Left lung (tissue), 10 donors: ENCODE measurements around the gene NMNAT3. TPM values are rescaled to one million over a fixed set of nuclear protein-coding genes. Genes with fewer than 3 reads are reported as not detected.
A peak's percentile ranks its signal among the peaks of the same experiment; 100 is the strongest.

Experiments used
- ATAC-seq: fragments of 200-7000 bp; cut with Tn5 transposase; one replicate; pipeline ENCODE4 v1.9.1; 2020; ENCODE audit warnings: moderate library complexity
- DNase-seq, 4 donors: peaks; one replicate each; pipeline ENCODE4 v3.0.0-alpha.2; 2013 to 2020
- H3K27ac ChIP-seq, 2 donors: fragments of 200-600 bp; sonication (generic) in 1 of 2; one replicate each; pipeline versions ENCODE4 v1.5.0 to v1.8.0; 2020 to 2021
- H3K27me3 ChIP-seq, 2 donors: fragments of 200-600 bp; sonication (generic) in 1 of 2; one replicate each; pipeline versions ENCODE4 v1.5.0 to v1.8.0; 2020 to 2021
- H3K36me3 ChIP-seq, 2 donors: fragments of 200-600 bp; sonication (generic) in 1 of 2; one replicate each; pipeline versions ENCODE4 v1.5.0 to v1.8.0; 2020 to 2021
- H3K4me1 ChIP-seq, 2 donors: fragments of 200-600 bp; one replicate each; pipeline ENCODE4 v1.8.0; 2021
- H3K4me3 ChIP-seq, 2 donors: fragments of 200-600 bp; sonication (generic) in 1 of 2; one replicate each; pipeline versions ENCODE4 v1.5.0 to v1.8.0; 2020 to 2021; ENCODE audit warnings: mild to moderate bottlenecking in 1 of 2
- H3K9me3 ChIP-seq, 2 donors: fragments of 200-600 bp; sonication (generic) in 1 of 2; one replicate each; pipeline versions ENCODE4 v1.5.0 to v1.8.0; 2020 to 2021
- intact Hi-C, 2 donors: fragments of 100-400 bp; cut with DNase I; formaldehyde crosslinking; loops; one replicate each; pipeline versions ENCODE4 v1.11.2 to v1.14.2; 2022
- polyA plus RNA-seq, 6 donors: library from polyadenylated mRNA; unstranded; fragments of 120-200 nt; gene quantifications; one replicate each; pipeline ENCODE4 v1.2.1, GENCODE V29; 2013; ENCODE audit not compliant: insufficient read length in 6 of 6
- total RNA-seq, 2 donors: library from RNA; stranded (reverse); fragmentation: NEBNext Ultra II Directional; extraction: Animal tissue kit (Norgen Biotek cat#: 25700); gene quantifications; one replicate each; pipeline ENCODE4 v1.2.1, GENCODE V29; 2021
- TF ChIP-seq, protein P1 (sequence below), 2 donors: fragments of 200-600 bp; sonication (generic) in 1 of 2; IDR thresholded peaks; one replicate each; pipeline versions ENCODE4 v1.5.0 to v1.8.0; 2021; ENCODE audit warnings: antibody characterized with exemption in 2 of 2
- donor health status: DM: no; HTN: yes; CAD: no.
- donor health status: DM: no; HTN: no; CAD: no.

NMNAT3 gene
- total and polyA plus RNA-seq, 8 donors, result 3.2 to 8.0 (median 6.0) TPM

DNA sequence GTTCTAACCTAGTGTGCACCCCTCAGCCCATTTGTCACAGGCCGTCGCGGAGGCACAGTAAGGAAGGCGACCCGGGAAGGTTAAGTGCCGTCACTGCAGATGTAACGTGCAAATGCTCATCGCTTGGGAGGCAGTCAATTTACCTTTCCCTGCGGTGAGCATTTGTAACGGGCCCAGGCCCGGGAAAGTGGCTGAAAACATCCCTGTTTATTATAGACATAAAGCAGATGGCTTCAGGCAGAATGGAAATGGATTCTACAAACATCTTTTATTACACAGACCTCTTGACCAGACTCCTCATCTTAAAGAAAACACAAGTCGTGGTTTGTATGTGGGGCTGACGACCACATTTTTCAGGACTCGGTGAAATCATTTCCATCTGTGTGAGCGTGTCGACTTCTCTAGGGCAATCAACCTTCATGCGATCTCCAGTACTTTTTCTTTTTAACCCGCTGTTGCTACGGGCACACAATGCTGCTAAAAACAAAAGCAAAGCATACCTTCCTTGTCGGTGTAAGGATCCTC is 43.6 kb downstream of the NMNAT3 start:
- H3K9me3 ChIP-seq, result no peaks in the 10 kb centered on the region
- H3K36me3 ChIP-seq, result no peaks in the 10 kb centered on the region
- H3K27me3 ChIP-seq, result no peaks in the 10 kb centered on the region
- H3K27ac ChIP-seq, result no peak overlapping the region
- H3K4me3 ChIP-seq, result no peak overlapping the region
- TF ChIP-seq, protein P1, sequence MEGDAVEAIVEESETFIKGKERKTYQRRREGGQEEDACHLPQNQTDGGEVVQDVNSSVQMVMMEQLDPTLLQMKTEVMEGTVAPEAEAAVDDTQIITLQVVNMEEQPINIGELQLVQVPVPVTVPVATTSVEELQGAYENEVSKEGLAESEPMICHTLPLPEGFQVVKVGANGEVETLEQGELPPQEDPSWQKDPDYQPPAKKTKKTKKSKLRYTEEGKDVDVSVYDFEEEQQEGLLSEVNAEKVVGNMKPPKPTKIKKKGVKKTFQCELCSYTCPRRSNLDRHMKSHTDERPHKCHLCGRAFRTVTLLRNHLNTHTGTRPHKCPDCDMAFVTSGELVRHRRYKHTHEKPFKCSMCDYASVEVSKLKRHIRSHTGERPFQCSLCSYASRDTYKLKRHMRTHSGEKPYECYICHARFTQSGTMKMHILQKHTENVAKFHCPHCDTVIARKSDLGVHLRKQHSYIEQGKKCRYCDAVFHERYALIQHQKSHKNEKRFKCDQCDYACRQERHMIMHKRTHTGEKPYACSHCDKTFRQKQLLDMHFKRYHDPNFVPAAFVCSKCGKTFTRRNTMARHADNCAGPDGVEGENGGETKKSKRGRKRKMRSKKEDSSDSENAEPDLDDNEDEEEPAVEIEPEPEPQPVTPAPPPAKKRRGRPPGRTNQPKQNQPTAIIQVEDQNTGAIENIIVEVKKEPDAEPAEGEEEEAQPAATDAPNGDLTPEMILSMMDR (IDR thresholded peaks at IDR 0.05), result no peak
- intact Hi-C loops, result no loop called here
- H3K4me1 ChIP-seq, result no peaks in the 10 kb centered on the region
- ATAC-seq (no peak), DNase-seq (peak in 1 of 4 donors; percentile 49)

DNA sequence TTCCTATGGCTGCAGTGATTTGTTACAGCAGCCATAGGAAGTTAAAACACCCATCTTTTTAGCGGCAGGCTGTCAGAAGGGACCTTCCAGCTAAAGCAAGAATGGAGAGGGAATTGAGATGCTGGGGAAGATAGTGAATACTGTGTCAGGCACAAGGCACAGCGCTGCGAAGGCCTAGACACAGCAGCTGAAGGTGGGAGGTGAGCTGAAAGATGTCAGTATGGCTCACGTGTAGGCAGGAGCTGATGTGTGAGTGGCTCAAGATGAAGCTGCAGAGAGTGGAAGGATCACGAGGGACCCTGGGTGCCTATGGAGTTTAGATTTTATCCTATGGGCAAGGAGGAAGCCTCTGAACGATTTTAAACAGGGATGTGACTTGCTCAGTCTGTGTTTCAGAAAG is 44.3 kb downstream of the NMNAT3 start:
- no peak for DNase-seq
- ATAC-seq, result no peak

DNA sequence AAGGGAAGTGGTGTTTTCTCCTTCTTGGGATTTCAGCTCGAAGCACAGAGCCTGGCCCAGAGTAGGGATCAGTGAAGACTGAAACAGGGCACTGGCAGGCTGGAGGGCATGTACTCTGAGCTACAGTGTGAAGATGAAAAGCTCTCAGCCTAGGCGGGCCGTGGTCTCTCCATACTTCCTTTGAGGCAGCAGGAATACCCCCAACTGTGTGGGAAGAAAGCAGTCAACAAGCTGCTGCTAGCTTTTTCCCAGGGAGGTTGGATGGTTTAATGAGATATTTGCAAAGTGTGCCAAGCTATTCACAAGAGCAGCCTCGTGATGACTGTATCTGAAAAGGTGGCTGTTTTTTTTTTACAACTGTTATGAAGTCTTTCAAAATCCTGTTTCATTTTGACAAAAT is 47.2 kb downstream of the NMNAT3 start:
- ATAC-seq (no peak), DNase-seq (no peak)
- TF ChIP-seq, protein P1 (IDR thresholded peaks at IDR 0.05), result no peak
- no peak overlapping the region for H3K27ac ChIP-seq
- H3K4me3 ChIP-seq, result no peak overlapping the region
- intact Hi-C loops, result no loop called here
- no peaks in the 10 kb centered on the region for H3K36me3 ChIP-seq
- no peaks in the 10 kb centered on the region for H3K9me3 ChIP-seq
- H3K27me3 ChIP-seq, result no peaks in the 10 kb centered on the region
- H3K4me1 ChIP-seq, result no peaks in the 10 kb centered on the region

More for the DNA sequence above, 44.3 kb downstream of the NMNAT3 start:
- H3K27me3 ChIP-seq, result no peaks in the 10 kb centered on the region
- TF ChIP-seq, protein P1 (IDR thresholded peaks at IDR 0.05), result no peak
- H3K9me3 ChIP-seq, result no peaks in the 10 kb centered on the region
- no peak overlapping the region for H3K27ac ChIP-seq
- H3K4me3 ChIP-seq, result no peak overlapping the region
- H3K36me3 ChIP-seq, result no peaks in the 10 kb centered on the region
- intact Hi-C loops, result no loop called here
- no peaks in the 10 kb centered on the region for H3K4me1 ChIP-seq

DNA sequence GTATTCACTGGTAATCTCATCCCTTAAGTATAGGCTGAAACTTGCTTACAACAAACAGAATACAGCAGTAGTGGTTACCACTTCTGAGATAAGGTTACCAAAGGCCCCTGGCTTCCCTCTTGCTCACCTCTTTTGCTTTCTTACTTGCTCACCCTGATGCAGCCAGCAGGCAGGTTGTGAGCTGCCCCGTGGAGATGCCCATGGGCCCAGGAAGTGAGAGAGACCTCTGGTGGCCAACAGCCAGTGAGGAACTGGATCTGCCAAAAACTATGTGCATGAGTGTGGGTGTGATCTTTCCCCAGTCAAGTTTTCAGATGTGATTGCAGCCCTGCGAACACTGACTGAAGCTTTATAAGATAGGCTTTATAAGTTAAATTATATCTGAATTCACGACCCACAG is 48.7 kb downstream of the NMNAT3 start:
- H3K4me3 ChIP-seq, result no peak overlapping the region
- H3K9me3 ChIP-seq, result no peaks in the 10 kb centered on the region
- H3K4me1 ChIP-seq, result no peaks in the 10 kb centered on the region
- H3K36me3 ChIP-seq, result no peaks in the 10 kb centered on the region
- DNase-seq (no peak), ATAC-seq (no peak)
- intact Hi-C loops, result no loop called here
- H3K27me3 ChIP-seq, result no peaks in the 10 kb centered on the region
- no peak overlapping the region for H3K27ac ChIP-seq
- TF ChIP-seq, protein P1 (IDR thresholded peaks at IDR 0.05), result no peak

DNA sequence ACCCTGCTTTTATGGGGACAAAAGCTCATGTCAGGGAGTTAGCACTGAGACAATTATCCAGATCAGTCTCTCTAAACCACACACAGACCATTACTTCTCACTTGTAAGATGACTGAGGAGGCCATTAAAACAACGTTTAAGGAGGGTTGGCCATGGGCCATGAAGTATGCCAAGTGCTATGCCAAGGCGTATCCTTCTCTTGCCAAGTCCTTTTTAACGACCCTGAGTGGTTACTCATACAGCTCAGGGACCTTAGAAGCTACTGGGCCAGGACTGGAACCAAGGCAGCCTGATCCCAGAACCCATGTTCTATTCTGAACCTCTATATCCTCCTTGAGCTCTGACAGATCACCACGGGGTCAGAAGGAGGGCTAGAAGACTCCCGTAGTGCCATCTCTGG is 50.0 kb downstream of the NMNAT3 start:
- intact Hi-C loops, result no loop called here
- TF ChIP-seq, protein P1 (IDR thresholded peaks at IDR 0.05), result no peak
- no peak for DNase-seq
- no peaks in the 10 kb centered on the region for H3K9me3 ChIP-seq
- H3K4me1 ChIP-seq, result no peaks in the 10 kb centered on the region
- H3K27me3 ChIP-seq, result no peaks in the 10 kb centered on the region
- H3K36me3 ChIP-seq, result no peaks in the 10 kb centered on the region
- H3K27ac ChIP-seq, result no peak overlapping the region
- no peak overlapping the region for H3K4me3 ChIP-seq
- no peak for ATAC-seq
